Neural cell (in vitro differentiated cells): Measurements from ENCODE around the gene SFXN2. TPM values are rescaled to one million over a fixed set of nuclear protein-coding genes. Genes with fewer than 3 reads are reported as not detected.

Source experiments
- H2AFZ ChIP-seq: fragments of 200-600, 300-800 bp; sonication (generic), shearing (Covaris generic); 2 replicates; pipeline ENCODE4 v1.6.0; 2014; ENCODE audit warnings: low read depth, mild to moderate bottlenecking, antibody characterized with exemption, low read length, moderate library complexity
- H3F3A ChIP-seq: fragments of 200-600 bp; shearing (Covaris generic); 2 replicates; pipeline ENCODE4 v1.6.1; 2016; ENCODE audit warnings: mild to moderate bottlenecking, moderate library complexity, mixed read lengths, antibody characterized with exemption, low read length; ENCODE audit not compliant: insufficient read depth, poor library complexity, severe bottlenecking
- H3K27ac ChIP-seq: fragments of 200-600, 300-800 bp; sonication (generic), shearing (Covaris generic); 2 replicates; pipeline ENCODE4 v1.5.1; 2014; ENCODE audit warnings: mild to moderate bottlenecking, low read length, moderate library complexity
- H3K27me3 ChIP-seq: fragments of 300-800, 200-600 bp; sonication (generic), shearing (Covaris generic); 2 replicates; pipeline ENCODE4 v1.6.0; 2014; ENCODE audit warnings: mild to moderate bottlenecking, low read depth, low read length, moderate library complexity; ENCODE audit not compliant: insufficient read depth
- H3K36me3 ChIP-seq: fragments of 300-800, 200-600 bp; sonication (generic), shearing (Covaris generic); 2 replicates; pipeline ENCODE4 v1.5.1; 2014; ENCODE audit warnings: mild to moderate bottlenecking, antibody characterized with exemption, low read length, moderate library complexity; ENCODE audit not compliant: insufficient read depth
- H3K4me2 ChIP-seq: fragments of 300-800, 200-600 bp; sonication (generic), shearing (Covaris generic); 2 replicates; pipeline ENCODE4 v1.6.0; 2014; ENCODE audit warnings: mild to moderate bottlenecking, low read length
- H3K4me3 ChIP-seq: fragments of 300-800, 200-600 bp; sonication (generic), shearing (Covaris generic); 2 replicates; pipeline ENCODE4 v1.5.1; 2014; ENCODE audit warnings: mild to moderate bottlenecking, low read length, moderate library complexity
- H3K79me2 ChIP-seq: fragments of 200-600 bp; shearing (Covaris generic); replicated peaks from 2 replicates; pipeline ENCODE4 v1.6.0; 2014; ENCODE audit warnings: mild to moderate bottlenecking, low read length, moderate library complexity; ENCODE audit not compliant: insufficient read depth
- H3K9ac ChIP-seq: fragments of 300-800, 200-600 bp; sonication (generic), shearing (Covaris generic); 2 replicates; pipeline ENCODE4 v1.6.1; 2016; ENCODE audit warnings: mild to moderate bottlenecking, low read length, mixed read lengths
- H3K9me2 ChIP-seq: fragments of 200-600 bp; shearing (Covaris generic); 2 replicates; pipeline ENCODE4 v1.6.1; 2016; ENCODE audit warnings: mild to moderate bottlenecking, low read length, mixed read lengths; ENCODE audit not compliant: insufficient read depth
- H3K9me3 ChIP-seq: fragments of 200-600, 300-800 bp; sonication (generic), shearing (Covaris generic); 2 replicates; pipeline ENCODE4 v1.6.1; 2016; ENCODE audit warnings: mild to moderate bottlenecking, mixed run types, low read length, moderate library complexity, mixed read lengths
- H4K20me1 ChIP-seq: fragments of 200-600 bp; shearing (Covaris generic); 2 replicates; pipeline ENCODE4 v1.6.1; 2016; ENCODE audit warnings: mild to moderate bottlenecking, mixed run types; ENCODE audit not compliant: insufficient read depth
- EP300 ChIP-seq: fragments of 450-650 bp; conservative IDR thresholded peaks from 2 replicates; pipeline ENCODE4 v1.6.1; 2014; ENCODE audit warnings: antibody characterized with exemption, mild to moderate bottlenecking, moderate library complexity; ENCODE audit not compliant: poor library complexity, severe bottlenecking
- EZH2 ChIP-seq: fragments of 200-600, 300-800 bp; shearing (Covaris generic), sonication (generic); IDR thresholded peaks from 2 replicates; pipeline ENCODE4 v1.6.1; 2014; ENCODE audit warnings: antibody characterized with exemption, low read length, borderline replicate concordance, mild to moderate bottlenecking; ENCODE audit not compliant: insufficient read depth, poor library complexity, severe bottlenecking
- MXI1 ChIP-seq: fragments of 450-650 bp; conservative IDR thresholded peaks from 2 replicates; pipeline ENCODE4 v1.6.1; 2014; ENCODE audit warnings: antibody characterized with exemption, mild to moderate bottlenecking; ENCODE audit not compliant: poor library complexity, severe bottlenecking
- POLR2AphosphoS5 ChIP-seq: IDR thresholded peaks from 2 replicates; pipeline ENCODE4 v1.6.1; 2012
- RAD21 ChIP-seq: fragments of 450-650 bp; conservative IDR thresholded peaks from 2 replicates; pipeline ENCODE4 v1.6.1; 2014; ENCODE audit warnings: antibody characterized with exemption, mild to moderate bottlenecking, moderate library complexity
- SMC3 ChIP-seq: fragments of 450-650 bp; conservative IDR thresholded peaks from 2 replicates; pipeline ENCODE4 v1.6.1; 2014; ENCODE audit warnings: antibody characterized with exemption, mild to moderate bottlenecking, moderate library complexity; ENCODE audit not compliant: poor library complexity
- TAF1 ChIP-seq: IDR thresholded peaks from 2 replicates; pipeline ENCODE4 v1.6.1; 2012; ENCODE audit warnings: low read depth
- polyA plus RNA-seq: library from polyadenylated mRNA; depleted of rRNA; stranded (reverse); fragments of >200 nt; gene quantifications from 2 replicates; pipeline ENCODE4 v1.2.3, GENCODE V29; 2014
- TF ChIP-seq, protein P1 (sequence below): fragments of 450-650 bp; IDR thresholded peaks from 2 replicates; pipeline ENCODE4 v1.5.1; 2014; ENCODE audit warnings: antibody characterized with exemption, mild to moderate bottlenecking, moderate library complexity; ENCODE audit not compliant: poor library complexity, severe bottlenecking
- TF ChIP-seq, protein P2 (sequence below): IDR thresholded peaks from 2 replicates; pipeline ENCODE4 v1.6.1; 2012; ENCODE audit warnings: borderline replicate concordance

Gene SFXN2
- polyA plus RNA-seq, 1 donor from 2014 or later: 16.0 TPM

DNA sequence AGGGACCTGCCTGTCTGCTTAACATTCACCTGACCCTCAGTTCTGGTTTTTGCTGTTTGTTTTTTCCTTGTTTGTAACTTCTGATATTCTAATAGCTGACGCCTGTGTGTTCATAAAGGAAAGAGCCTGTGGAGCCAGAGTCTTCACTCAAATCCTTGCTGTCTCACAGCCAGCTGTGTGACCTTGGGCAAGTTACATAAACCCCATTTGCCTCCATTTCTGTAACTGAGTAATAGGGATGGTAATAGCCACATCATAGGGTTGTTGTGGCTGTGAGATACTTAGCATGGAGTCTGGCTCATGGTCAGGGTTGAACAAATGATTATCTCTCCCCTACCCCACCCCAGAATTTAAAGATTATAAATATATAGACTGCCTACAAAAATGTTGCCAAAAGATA, 56.4 kb downstream of the SFXN2 start:
- no peak overlapping the region for H3K27ac ChIP-seq
- no peak overlapping the region for H3K4me3 ChIP-seq
- no peaks in the 10 kb centered on the region for H3K27me3 ChIP-seq
- H3F3A ChIP-seq: no peaks in the 10 kb centered on the region
- no peaks in the 10 kb centered on the region for H3K36me3 ChIP-seq
- no peak overlapping the region for H2AFZ ChIP-seq
- no peak overlapping the region for H3K9ac ChIP-seq
- TF ChIP-seq, protein P1, sequence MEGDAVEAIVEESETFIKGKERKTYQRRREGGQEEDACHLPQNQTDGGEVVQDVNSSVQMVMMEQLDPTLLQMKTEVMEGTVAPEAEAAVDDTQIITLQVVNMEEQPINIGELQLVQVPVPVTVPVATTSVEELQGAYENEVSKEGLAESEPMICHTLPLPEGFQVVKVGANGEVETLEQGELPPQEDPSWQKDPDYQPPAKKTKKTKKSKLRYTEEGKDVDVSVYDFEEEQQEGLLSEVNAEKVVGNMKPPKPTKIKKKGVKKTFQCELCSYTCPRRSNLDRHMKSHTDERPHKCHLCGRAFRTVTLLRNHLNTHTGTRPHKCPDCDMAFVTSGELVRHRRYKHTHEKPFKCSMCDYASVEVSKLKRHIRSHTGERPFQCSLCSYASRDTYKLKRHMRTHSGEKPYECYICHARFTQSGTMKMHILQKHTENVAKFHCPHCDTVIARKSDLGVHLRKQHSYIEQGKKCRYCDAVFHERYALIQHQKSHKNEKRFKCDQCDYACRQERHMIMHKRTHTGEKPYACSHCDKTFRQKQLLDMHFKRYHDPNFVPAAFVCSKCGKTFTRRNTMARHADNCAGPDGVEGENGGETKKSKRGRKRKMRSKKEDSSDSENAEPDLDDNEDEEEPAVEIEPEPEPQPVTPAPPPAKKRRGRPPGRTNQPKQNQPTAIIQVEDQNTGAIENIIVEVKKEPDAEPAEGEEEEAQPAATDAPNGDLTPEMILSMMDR: no peak
- no peak for TF ChIP-seq TAF1
- no peak for TF ChIP-seq POLR2AphosphoS5
- TF ChIP-seq, protein P2, sequence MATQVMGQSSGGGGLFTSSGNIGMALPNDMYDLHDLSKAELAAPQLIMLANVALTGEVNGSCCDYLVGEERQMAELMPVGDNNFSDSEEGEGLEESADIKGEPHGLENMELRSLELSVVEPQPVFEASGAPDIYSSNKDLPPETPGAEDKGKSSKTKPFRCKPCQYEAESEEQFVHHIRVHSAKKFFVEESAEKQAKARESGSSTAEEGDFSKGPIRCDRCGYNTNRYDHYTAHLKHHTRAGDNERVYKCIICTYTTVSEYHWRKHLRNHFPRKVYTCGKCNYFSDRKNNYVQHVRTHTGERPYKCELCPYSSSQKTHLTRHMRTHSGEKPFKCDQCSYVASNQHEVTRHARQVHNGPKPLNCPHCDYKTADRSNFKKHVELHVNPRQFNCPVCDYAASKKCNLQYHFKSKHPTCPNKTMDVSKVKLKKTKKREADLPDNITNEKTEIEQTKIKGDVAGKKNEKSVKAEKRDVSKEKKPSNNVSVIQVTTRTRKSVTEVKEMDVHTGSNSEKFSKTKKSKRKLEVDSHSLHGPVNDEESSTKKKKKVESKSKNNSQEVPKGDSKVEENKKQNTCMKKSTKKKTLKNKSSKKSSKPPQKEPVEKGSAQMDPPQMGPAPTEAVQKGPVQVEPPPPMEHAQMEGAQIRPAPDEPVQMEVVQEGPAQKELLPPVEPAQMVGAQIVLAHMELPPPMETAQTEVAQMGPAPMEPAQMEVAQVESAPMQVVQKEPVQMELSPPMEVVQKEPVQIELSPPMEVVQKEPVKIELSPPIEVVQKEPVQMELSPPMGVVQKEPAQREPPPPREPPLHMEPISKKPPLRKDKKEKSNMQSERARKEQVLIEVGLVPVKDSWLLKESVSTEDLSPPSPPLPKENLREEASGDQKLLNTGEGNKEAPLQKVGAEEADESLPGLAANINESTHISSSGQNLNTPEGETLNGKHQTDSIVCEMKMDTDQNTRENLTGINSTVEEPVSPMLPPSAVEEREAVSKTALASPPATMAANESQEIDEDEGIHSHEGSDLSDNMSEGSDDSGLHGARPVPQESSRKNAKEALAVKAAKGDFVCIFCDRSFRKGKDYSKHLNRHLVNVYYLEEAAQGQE: no peak
- no peak for TF ChIP-seq EP300
- TF ChIP-seq MXI1: no peak
- no peak for TF ChIP-seq RAD21
- no peak for TF ChIP-seq SMC3
- TF ChIP-seq EZH2: no peak
- no peaks in the 10 kb centered on the region for H4K20me1 ChIP-seq
- no peak overlapping the region for H3K4me2 ChIP-seq
- H3K79me2 ChIP-seq: no peaks in the 10 kb centered on the region
- no peaks in the 10 kb centered on the region for H3K9me2 ChIP-seq
- H3K9me3 ChIP-seq: no peaks in the 10 kb centered on the region

DNA sequence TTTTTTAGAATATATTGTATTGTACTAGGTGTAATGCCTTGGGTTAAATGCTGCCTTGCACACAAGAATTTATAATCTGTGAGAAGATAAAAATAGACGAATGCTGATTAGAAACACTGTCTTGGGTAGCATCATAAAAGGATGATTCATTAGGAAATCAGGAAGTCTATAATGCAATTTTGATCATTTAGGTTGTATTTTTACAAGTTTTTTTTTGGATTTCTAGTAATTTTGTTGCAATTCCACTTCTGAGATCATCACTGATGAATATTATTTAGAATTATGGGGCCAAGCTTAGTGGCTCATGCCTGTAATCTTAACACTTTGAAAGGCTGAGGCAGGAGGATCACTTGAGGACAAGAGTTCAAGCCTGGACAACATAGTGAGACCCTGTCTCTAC, 58.9 kb downstream of the SFXN2 start:
- Histone ChIP-seq H3K27me3 (no peaks in the 10 kb centered on the region), H3K4me3 (no peak overlapping the region), H3K4me2 (no peak overlapping the region), H3K9ac (no peak overlapping the region), H3K9me3 (no peaks in the 10 kb centered on the region), H3K9me2 (no peaks in the 10 kb centered on the region), H4K20me1 (no peaks in the 10 kb centered on the region), H3K27ac (no peak overlapping the region), H3K36me3 (no peaks in the 10 kb centered on the region), H2AFZ (no peak overlapping the region), H3K79me2 (no peaks in the 10 kb centered on the region), H3F3A (no peaks in the 10 kb centered on the region)
- no peak for TF ChIP-seq EP300
- TF ChIP-seq, protein P1: no peak
- no peak for TF ChIP-seq MXI1
- TF ChIP-seq TAF1: no peak
- TF ChIP-seq EZH2: no peak
- TF ChIP-seq, protein P2: no peak
- TF ChIP-seq RAD21: no peak
- no peak for TF ChIP-seq SMC3
- TF ChIP-seq POLR2AphosphoS5: no peak
